Suprapubic skin (tissue), 3 donors: ENCODE results near the gene HOXA13.

Source experiments
- EP300 ChIP-seq: sonication (generic); formaldehyde crosslinking; IDR thresholded peaks from one replicate; pipeline ENCODE4 v1.6.1; 2017; ENCODE audit warnings: antibody characterized with exemption
- POLR2A ChIP-seq, 2 donors: fragments of 450-650 bp; IDR thresholded peaks; one replicate each; pipeline ENCODE4 v1.6.1; 2017; ENCODE audit warnings: antibody characterized with exemption in 2 of 2, mild to moderate bottlenecking in 2 of 2, moderate library complexity in 2 of 2
- TF ChIP-seq, protein P1 (sequence below), 2 donors: fragments of 200-600 bp in 1 of 2; fragments of 450-650 bp in 1 of 2; sonication (generic) in 1 of 2; IDR thresholded peaks; one replicate each; pipeline ENCODE4 v1.5.1; 2016 to 2019; ENCODE audit warnings: antibody characterized with exemption in 2 of 2, mild to moderate bottlenecking in 1 of 2, moderate library complexity in 1 of 2

DNA sequence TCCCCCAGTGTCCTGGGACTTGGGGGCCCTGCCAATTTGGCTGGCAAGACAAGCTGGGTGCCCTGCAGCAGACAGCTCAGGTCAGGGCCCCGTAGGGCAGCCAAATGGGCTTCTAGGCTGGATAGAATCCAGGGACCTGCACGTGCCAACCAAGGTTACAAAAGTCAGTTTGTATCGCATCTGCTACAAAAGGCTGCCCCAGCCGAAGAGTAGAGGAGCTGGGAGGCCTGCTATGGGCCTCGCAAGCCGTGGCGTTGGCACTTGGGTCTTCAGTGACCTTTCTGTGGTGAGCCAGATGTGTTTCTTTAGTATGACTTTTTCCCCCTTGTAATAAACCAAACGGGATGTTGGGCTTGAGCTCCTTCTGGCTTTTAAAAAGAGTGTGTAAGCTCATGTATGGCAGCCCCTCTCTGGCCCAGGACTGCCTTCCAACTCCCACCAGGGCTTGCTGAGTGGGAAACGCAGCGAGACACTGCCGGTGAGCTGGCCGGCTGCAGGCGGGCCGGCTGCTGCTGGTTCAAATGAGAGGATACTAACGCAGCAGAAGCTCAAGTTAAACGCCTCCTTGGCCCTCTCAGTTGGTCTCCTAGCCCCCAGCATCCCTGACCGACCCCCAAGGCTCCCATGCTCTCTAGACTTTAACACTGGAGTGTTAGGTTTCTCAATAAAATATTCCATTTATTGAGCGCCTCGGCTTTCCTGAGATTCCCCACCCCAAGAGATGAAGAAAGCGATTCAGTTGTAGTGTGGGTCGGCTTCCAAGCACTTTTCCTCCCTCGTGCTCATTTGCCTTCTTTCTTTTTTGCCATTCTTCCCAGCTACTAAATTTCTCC, 22.7 kb downstream of the HOXA13 start:
- TF ChIP-seq POLR2A (IDR thresholded peaks at IDR 0.05) (no peak), EP300 (no peak)
- TF ChIP-seq, protein P1, sequence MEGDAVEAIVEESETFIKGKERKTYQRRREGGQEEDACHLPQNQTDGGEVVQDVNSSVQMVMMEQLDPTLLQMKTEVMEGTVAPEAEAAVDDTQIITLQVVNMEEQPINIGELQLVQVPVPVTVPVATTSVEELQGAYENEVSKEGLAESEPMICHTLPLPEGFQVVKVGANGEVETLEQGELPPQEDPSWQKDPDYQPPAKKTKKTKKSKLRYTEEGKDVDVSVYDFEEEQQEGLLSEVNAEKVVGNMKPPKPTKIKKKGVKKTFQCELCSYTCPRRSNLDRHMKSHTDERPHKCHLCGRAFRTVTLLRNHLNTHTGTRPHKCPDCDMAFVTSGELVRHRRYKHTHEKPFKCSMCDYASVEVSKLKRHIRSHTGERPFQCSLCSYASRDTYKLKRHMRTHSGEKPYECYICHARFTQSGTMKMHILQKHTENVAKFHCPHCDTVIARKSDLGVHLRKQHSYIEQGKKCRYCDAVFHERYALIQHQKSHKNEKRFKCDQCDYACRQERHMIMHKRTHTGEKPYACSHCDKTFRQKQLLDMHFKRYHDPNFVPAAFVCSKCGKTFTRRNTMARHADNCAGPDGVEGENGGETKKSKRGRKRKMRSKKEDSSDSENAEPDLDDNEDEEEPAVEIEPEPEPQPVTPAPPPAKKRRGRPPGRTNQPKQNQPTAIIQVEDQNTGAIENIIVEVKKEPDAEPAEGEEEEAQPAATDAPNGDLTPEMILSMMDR (IDR thresholded peaks at IDR 0.05): no peak
